GM19023 (cell line): Measurements from ENCODE around the gene SETBP1.
"Not testable (repeated sequence)": the region's sequence is repeated elsewhere in the genome, so short reads cannot be mapped to it uniquely, and the experiment has no call there.

Experiments
- ATAC-seq: cut with Tn5 transposase; IDR thresholded peaks from one replicate; pipeline ENCODE4 v1.9.1; 2021; ENCODE audit warnings: mild to moderate bottlenecking, moderate library complexity; ENCODE audit not compliant: unreplicated experiment

SETBP1 gene

GRCh38 chr18:44788334-44788733, 107.6 kb downstream of the SETBP1 start:
- ATAC-seq = no peak

GRCh38 chr18:44789710-44790109, 109.0 kb downstream of the SETBP1 start:
- ATAC-seq = no peak

- ATAC-seq = no peak
Observed at GRCh38 chr18:44790860-44791259, 110.2 kb downstream of the SETBP1 start.

GRCh38 chr18:44791520-44791919, 110.8 kb downstream of the SETBP1 start:
- ATAC-seq = no peak

- no peak for ATAC-seq
Observed at GRCh38 chr18:44792456-44793061, 111.9 kb downstream of the SETBP1 start.

- no peak for ATAC-seq
Observed at GRCh38 chr18:44793194-44793593, 112.5 kb downstream of the SETBP1 start.

GRCh38 chr18:44793685-44794084, 113.0 kb downstream of the SETBP1 start:
- ATAC-seq = no peak

GRCh38 chr18:44795241-44795640, 114.6 kb downstream of the SETBP1 start:
- no peak for ATAC-seq

GRCh38 chr18:44796429-44797428, 116.0 kb downstream of the SETBP1 start:
- ATAC-seq = no peak

- ATAC-seq = no peak
Observed at GRCh38 chr18:44798433-44799048, 117.9 kb downstream of the SETBP1 start.

- ATAC-seq = peak; percentile 34
Observed at GRCh38 chr18:44799382-44799906, 118.8 kb downstream of the SETBP1 start.

GRCh38 chr18:44799907-44800421, 119.3 kb downstream of the SETBP1 start:
- ATAC-seq = peak; percentile 47

- not testable (repeated sequence) for ATAC-seq
Observed at GRCh38 chr18:44800766-44801165, 120.1 kb downstream of the SETBP1 start.

- ATAC-seq = no peak
Observed at GRCh38 chr18:44801781-44802180, 121.1 kb downstream of the SETBP1 start.

- ATAC-seq = no peak
Observed at GRCh38 chr18:44802508-44802907, 121.8 kb downstream of the SETBP1 start.

GRCh38 chr18:44803019-44803650, 122.4 kb downstream of the SETBP1 start:
- ATAC-seq = no peak

- ATAC-seq = no peak
Observed at GRCh38 chr18:44804033-44804432, 123.3 kb downstream of the SETBP1 start.

- ATAC-seq = no peak
Observed at GRCh38 chr18:44805176-44805575, 124.5 kb downstream of the SETBP1 start.

GRCh38 chr18:44805643-44806042, 125.0 kb downstream of the SETBP1 start:
- ATAC-seq = no peak

- no peak for ATAC-seq
Observed at GRCh38 chr18:44807766-44808165, 127.1 kb downstream of the SETBP1 start.
